ENCODE measurements around the gene AKAP13. TPM values are rescaled to one million over a fixed set of nuclear protein-coding genes. Genes with fewer than 3 reads are reported as not detected.

The AKAP13 gene
- total RNA-seq, 4 donors from 2014 or later: 332 to 362 (median 351) TPM

DNA sequence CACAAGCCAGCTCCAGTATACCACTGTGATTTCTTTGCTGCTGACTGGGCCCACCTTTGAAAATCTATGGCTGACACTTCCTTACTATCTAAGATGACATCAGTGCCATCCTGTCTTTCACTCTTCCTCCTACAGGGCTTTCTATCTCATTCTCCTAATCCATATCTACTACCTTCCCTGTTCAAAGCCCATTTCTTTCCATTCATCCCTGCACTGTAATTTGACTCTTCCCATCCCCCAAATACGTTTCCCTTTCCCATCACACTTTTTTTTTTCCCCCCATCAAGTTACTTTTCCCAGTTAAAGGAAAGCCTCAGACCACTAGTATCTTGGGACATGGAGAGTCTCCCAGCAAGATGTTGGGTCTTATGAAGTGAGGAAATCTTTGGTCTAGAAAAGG lies 136.7 kb downstream of the AKAP13 start:
- peaks cover 0 to 13% (median 5%) of the 10 kb centered on the region in 4 donors for H3K4me1 ChIP-seq
- H3K9me3 ChIP-seq: no peaks in the 10 kb centered on the region
- TF ChIP-seq, protein P1, sequence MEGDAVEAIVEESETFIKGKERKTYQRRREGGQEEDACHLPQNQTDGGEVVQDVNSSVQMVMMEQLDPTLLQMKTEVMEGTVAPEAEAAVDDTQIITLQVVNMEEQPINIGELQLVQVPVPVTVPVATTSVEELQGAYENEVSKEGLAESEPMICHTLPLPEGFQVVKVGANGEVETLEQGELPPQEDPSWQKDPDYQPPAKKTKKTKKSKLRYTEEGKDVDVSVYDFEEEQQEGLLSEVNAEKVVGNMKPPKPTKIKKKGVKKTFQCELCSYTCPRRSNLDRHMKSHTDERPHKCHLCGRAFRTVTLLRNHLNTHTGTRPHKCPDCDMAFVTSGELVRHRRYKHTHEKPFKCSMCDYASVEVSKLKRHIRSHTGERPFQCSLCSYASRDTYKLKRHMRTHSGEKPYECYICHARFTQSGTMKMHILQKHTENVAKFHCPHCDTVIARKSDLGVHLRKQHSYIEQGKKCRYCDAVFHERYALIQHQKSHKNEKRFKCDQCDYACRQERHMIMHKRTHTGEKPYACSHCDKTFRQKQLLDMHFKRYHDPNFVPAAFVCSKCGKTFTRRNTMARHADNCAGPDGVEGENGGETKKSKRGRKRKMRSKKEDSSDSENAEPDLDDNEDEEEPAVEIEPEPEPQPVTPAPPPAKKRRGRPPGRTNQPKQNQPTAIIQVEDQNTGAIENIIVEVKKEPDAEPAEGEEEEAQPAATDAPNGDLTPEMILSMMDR (IDR thresholded peaks at IDR 0.05): no peak
- TF ChIP-seq EP300 (IDR thresholded peaks at IDR 0.05): no peak
- TF ChIP-seq POLR2A (IDR thresholded peaks at IDR 0.05): no peak
- no peak for DNase-seq (ENCODE audit: low spot score in 2 of 2)
- peaks cover 0 to 2% (median 0%) of the 10 kb centered on the region in 3 donors for H3K36me3 ChIP-seq
- H3K27ac ChIP-seq: no peak overlapping the region
- 78 to 88% methylated on average over 1 of the region's 1 CpG for WGBS, 2 donors
- H3K27me3 ChIP-seq: no peaks in the 10 kb centered on the region
- no peak overlapping the region for H3K4me3 ChIP-seq

DNA sequence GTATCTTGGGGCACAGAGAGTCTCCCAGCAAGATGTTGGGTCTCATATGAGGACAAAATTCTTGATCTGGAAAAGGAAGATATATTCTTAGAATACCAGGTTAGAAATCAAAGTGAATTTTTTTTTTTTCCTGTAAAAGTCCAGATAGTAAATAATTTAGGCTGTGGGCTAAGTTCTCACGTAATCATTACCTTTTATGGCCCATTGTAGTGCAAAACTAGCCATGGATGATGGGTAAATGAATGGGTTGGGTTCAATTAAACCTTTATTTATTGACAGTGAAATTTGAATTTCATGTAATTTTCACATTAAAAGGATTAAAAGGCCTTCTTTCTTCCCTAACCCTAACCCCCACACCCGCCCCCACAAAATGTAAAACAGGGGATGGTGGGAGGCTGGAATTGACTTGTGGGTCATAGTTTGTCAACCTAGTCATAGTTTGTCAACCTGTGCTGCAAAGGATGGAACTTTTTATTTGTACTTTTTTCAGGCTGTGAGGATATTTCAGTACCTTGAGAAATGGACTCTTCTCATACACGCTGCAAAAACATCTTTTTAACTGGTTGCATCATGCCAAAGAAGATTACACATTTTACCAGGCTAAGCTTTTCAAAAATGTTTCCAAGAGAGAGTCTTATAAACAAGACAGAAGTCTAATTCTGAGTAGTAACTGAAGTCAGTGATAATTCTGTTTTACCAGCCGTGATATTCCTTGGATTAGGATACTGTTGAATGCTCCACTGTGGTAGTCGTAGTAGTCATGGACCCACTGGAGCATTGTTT lies 138.8 kb downstream of the AKAP13 start:
- H3K9me3 ChIP-seq: no peaks in the 10 kb centered on the region
- H3K27ac ChIP-seq: no peak overlapping the region
- peaks cover 0 to 7% (median 0%) of the 10 kb centered on the region in 3 donors for H3K36me3 ChIP-seq
- 60 to 64% methylated on average over 5 of the region's 5 CpGs for WGBS, 2 donors
- peaks cover 0 to 13% (median 5%) of the 10 kb centered on the region in 4 donors for H3K4me1 ChIP-seq
- no peaks in the 10 kb centered on the region for H3K27me3 ChIP-seq
- no peak for TF ChIP-seq POLR2A (IDR thresholded peaks at IDR 0.05)
- TF ChIP-seq, protein P1 (IDR thresholded peaks at IDR 0.05): no peak
- no peak for TF ChIP-seq EP300 (IDR thresholded peaks at IDR 0.05)
- H3K4me3 ChIP-seq: no peak overlapping the region
- no peak for DNase-seq (ENCODE audit: low spot score in 2 of 2)

DNA sequence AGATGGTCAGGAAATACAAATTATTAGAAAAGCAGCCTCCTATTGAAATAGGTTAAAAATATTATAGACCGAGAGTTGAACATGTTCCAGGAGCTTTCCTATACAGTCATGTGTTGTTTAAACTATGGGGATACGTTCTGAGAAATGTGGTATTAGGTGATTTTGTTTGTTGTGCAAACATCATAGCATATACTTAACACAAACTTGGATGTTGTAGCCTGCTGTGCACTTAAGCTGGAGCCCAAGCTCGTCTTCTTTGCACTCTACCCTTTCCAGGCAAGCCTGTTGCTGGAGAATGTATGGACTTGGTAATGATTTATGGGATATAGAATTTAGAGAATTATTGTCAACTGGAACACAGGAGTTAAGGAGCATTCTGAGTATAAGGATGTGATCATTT lies 140.2 kb downstream of the AKAP13 start:
- Histone ChIP-seq H3K4me3 (no peak overlapping the region), H3K27me3 (no peaks in the 10 kb centered on the region), H3K36me3 (peaks cover 0 to 7% (median 0%) of the 10 kb centered on the region in 3 donors), H3K4me1 (peaks cover 0 to 13% (median 0%) of the 10 kb centered on the region in 4 donors), H3K9me3 (no peaks in the 10 kb centered on the region), H3K27ac (no peak overlapping the region)
- 60 to 75% methylated on average over 3 of the region's 3 CpGs for WGBS, 2 donors
- no peak for DNase-seq (ENCODE audit: low spot score in 2 of 2)
- no peak for TF ChIP-seq EP300 (IDR thresholded peaks at IDR 0.05)
- no peak for TF ChIP-seq POLR2A (IDR thresholded peaks at IDR 0.05)
- TF ChIP-seq, protein P1 (IDR thresholded peaks at IDR 0.05): no peak

DNA sequence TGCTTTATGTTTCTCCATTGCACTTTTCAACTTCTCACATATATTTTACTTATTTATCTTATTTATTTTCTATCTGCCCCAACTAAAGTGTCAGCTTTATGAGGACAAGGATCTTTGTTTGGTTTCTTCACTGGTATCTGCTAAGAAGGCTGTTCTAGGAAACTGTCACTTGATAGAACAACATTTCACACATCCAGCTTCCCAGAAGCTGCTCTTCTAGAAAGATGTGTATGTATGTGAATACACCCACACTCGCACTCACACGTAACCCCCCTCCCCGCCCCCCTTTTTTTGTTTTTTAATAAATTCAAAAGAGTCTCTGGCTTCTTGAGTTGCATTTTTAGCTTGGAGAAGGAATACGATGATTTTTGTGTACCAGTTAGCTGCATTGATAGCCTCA lies 143.1 kb downstream of the AKAP13 start:
- H3K27ac ChIP-seq: no peak overlapping the region
- WGBS, 2 donors: 62 to 83% methylated on average over 4 of the region's 4 CpGs
- peaks cover 0 to 40% (median 17%) of the 10 kb centered on the region in 4 donors for H3K4me1 ChIP-seq
- peaks cover 0 to 7% (median 0%) of the 10 kb centered on the region in 3 donors for H3K36me3 ChIP-seq
- no peak overlapping the region for H3K4me3 ChIP-seq
- no peaks in the 10 kb centered on the region for H3K9me3 ChIP-seq
- TF ChIP-seq POLR2A (IDR thresholded peaks at IDR 0.05): no peak
- TF ChIP-seq, protein P1 (IDR thresholded peaks at IDR 0.05): no peak
- TF ChIP-seq EP300 (IDR thresholded peaks at IDR 0.05): no peak
- no peaks in the 10 kb centered on the region for H3K27me3 ChIP-seq
- DNase-seq (ENCODE audit: low spot score in 2 of 2): no peak

DNA sequence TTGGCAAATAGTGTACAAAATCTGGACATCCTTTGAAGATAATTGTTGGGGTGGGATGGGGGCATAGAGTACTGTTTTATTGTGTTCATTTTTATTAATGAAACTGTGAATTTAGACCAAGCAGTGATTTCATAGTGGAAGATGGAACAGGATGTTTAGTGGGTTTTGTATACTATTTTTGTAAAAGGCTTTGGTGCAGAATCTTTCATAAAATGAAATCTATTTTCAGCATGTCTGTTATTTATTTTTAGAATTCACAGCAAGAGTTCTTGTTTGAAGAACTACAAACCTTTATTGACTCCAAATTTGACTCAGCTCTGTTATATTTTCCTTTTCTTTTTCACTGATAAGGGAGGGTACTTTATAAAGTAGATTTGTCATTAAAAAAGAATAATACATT lies 145.4 kb downstream of the AKAP13 start:
- no peak overlapping the region for H3K27ac ChIP-seq
- peaks cover 0 to 42% (median 23%) of the 10 kb centered on the region in 4 donors for H3K4me1 ChIP-seq

More for the DNA sequence above, 145.4 kb downstream of the AKAP13 start:
- Histone ChIP-seq H3K27me3 (no peaks in the 10 kb centered on the region), H3K4me3 (no peak overlapping the region), H3K36me3 (peaks cover 0 to 7% (median 0%) of the 10 kb centered on the region in 3 donors), H3K9me3 (no peaks in the 10 kb centered on the region)
- DNase-seq (ENCODE audit: low spot score in 2 of 2): no peak
- TF ChIP-seq, protein P1 (IDR thresholded peaks at IDR 0.05): no peak
